Measurements from ENCODE around the gene PITHD1.
"Not testable (repeated sequence)": the region's sequence is repeated elsewhere in the genome, so short reads cannot be mapped to it uniquely, and the experiment has no call there.

PITHD1 gene

DNA sequence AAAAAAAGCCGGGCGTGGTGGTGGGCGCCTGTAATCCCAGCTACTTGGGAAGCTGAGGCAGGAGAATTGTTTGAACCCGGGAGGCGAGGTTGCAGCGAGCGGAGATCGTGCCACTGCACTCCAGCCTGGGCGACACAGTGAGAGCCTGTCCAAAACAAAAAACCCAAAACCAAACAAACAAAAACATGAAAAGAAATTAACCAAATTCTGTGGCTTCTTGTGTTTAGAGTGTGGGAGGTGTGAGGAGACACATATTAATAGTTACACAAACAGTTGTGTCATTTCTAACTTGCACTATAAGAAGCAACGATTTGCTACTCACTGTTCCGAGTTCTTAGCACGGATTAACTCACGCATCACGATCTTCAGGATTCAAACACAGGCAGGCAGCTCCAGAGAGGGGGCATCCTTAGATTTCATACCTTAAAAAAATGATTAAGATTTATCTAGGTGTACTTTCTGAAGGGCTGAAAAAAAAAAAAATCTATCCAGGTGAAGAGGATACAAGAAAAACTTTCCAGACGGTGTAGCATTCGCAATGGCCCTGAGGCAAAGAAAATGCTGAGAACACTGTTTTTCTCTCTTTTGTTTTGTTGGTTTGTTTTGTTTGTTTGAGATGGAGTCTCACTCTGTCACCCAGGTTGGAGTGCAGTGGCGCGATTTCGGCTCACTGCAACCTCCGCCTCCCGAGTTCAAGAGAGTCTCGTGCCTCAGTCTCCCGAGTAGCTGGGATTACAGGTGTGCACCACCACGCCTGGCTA lies 47.7 kb downstream of the PITHD1 start:
- no peak for DNase-seq (ENCODE audit: low read depth)

DNA sequence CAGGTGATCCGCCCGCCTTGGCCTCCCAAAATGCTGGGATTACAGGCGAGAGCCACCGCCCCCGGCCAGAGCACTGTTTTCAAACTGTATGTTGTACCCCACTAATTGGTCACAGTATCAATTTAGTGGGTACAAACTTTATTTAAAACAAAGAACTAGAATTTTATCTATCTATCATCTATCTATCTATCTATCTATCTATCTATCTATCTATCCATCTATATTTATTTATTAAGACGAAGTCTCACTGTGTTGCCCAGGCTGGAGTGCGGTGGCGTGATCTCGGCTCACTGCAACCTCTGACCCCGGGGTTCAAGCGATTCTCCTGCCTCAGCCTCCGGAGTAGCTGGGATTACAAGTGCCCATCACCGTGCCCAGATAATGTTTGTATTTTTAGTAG lies 48.4 kb downstream of the PITHD1 start:
- DNase-seq (ENCODE audit: low read depth) = not testable (repeated sequence)

DNA sequence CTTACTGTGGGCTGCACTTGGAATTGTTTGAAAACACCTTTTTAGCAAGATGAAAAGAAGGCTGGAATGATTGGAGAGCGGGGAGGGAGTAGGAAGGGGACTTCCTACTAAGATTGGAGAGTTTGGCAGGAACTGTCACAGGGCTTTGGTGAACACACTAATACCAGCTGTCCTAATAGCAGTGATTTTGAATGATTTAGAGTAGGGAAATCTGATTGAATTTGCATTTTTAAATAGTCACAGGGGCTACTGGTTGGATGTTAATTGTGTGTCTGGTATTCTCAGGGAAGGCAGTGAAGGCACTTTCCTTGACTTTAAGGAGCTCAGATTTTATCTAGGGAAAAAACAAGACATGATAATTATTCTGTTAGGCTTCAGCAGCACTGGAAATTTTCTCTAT lies 49.5 kb downstream of the PITHD1 start:
- DNase-seq (ENCODE audit: low read depth) = no peak

GRCh38 chr1:23834156-23834555 lies 55.9 kb downstream of the PITHD1 start:
- DNase-seq (ENCODE audit: low read depth) = not testable (repeated sequence)

GRCh38 chr1:23836037-23836436 lies 57.8 kb downstream of the PITHD1 start:
- no peak for DNase-seq (ENCODE audit: low read depth)

All from GM04503 (cell line).